ENCODE data around the gene SCAPER. TPM values are rescaled to one million over a fixed set of nuclear protein-coding genes. Genes with fewer than 3 reads are reported as not detected.

The SCAPER gene
- total RNA-seq, 3 donors from 2014 or later = 19.5 to 49.8 (median 28.5) TPM

DNA sequence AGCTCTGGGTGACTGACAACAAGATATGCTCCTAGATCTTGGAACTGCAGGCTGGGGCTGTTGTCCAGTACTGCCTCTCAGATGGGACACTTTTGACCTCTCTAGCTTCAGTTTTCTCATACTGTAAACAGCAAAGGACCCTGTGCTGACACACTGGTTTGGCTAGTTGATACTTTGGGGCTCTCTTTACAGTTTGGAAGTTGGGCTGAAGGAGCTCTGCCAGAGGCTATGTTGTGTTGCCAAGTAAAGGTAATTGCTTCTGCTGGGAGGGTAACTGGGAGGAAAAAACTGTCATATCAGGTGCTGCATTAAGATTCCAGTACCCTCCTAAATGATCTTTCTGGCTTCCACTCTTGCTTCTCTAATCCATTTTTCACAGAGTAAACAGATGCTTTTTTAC is 514.6 kb downstream of the SCAPER start:
- no peaks in the 10 kb centered on the region for H3K27me3 ChIP-seq
- intact Hi-C loops (cut with DNase I; ENCODE audit: low total_unique reads) = no loop called here
- H3K9me3 ChIP-seq = no peaks in the 10 kb centered on the region
- no peak overlapping the region for H3K4me3 ChIP-seq
- DNase-seq (ENCODE audit: low spot score in 2 of 2) = no peak
- H3K27ac ChIP-seq = no peak overlapping the region
- no peak for TF ChIP-seq POLR2AphosphoS5 (IDR thresholded peaks at IDR 0.05)
- TF ChIP-seq, protein P1, sequence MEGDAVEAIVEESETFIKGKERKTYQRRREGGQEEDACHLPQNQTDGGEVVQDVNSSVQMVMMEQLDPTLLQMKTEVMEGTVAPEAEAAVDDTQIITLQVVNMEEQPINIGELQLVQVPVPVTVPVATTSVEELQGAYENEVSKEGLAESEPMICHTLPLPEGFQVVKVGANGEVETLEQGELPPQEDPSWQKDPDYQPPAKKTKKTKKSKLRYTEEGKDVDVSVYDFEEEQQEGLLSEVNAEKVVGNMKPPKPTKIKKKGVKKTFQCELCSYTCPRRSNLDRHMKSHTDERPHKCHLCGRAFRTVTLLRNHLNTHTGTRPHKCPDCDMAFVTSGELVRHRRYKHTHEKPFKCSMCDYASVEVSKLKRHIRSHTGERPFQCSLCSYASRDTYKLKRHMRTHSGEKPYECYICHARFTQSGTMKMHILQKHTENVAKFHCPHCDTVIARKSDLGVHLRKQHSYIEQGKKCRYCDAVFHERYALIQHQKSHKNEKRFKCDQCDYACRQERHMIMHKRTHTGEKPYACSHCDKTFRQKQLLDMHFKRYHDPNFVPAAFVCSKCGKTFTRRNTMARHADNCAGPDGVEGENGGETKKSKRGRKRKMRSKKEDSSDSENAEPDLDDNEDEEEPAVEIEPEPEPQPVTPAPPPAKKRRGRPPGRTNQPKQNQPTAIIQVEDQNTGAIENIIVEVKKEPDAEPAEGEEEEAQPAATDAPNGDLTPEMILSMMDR (IDR thresholded peaks at IDR 0.05) = no peak
- TF ChIP-seq POLR2A (IDR thresholded peaks at IDR 0.05) = no peak
- no peaks in the 10 kb centered on the region for H3K4me1 ChIP-seq
- H3K36me3 ChIP-seq = no peaks in the 10 kb centered on the region

DNA sequence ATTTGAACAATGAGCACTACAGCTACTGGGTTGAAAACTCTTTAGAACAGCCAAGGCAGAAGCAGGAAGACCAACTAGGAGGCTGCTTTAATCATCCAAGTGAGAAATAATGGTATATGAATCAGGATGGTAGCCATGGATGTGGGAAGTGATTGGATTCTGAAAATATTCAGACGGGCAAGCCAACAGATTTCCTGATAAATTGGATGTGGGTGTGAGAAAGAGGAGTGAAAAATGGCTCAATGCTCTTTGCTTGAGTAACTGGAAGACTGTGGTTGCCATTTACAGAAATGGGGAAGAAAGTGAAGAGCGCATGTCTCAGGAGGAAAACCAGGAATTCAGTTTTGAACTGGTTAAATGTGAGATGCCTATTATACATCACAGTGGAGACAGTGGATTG is 518.2 kb downstream of the SCAPER start:
- H3K27ac ChIP-seq = no peak overlapping the region
- H3K4me1 ChIP-seq = no peaks in the 10 kb centered on the region
- TF ChIP-seq, protein P1 (IDR thresholded peaks at IDR 0.05) = no peak
- no peak for TF ChIP-seq POLR2AphosphoS5 (IDR thresholded peaks at IDR 0.05)
- no peak for TF ChIP-seq POLR2A (IDR thresholded peaks at IDR 0.05)
- no peaks in the 10 kb centered on the region for H3K36me3 ChIP-seq
- intact Hi-C loops (cut with DNase I; ENCODE audit: low total_unique reads) = no loop called here
- no peak for DNase-seq (ENCODE audit: low spot score in 2 of 2)
- no peaks in the 10 kb centered on the region for H3K27me3 ChIP-seq
- no peaks in the 10 kb centered on the region for H3K9me3 ChIP-seq
- H3K4me3 ChIP-seq = no peak overlapping the region

DNA sequence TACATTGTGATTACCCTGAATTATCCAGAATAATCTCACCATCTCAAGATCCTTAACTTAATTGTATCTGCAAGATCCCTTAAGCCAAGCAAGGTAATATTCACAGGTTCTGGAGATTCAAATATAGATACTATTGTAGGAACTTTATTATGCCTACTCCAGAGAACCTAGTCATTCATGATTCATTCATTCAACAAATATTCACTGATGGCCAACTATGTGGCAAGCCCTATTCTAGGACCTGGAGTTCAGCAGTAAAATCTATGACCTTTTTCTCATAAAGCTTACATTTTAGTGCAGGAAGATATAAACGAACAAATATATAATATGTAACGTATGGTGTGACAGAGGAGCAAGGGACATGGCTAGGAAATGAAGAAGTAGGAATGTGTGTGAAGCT is 519.0 kb downstream of the SCAPER start:
- Histone ChIP-seq H3K9me3 (no peaks in the 10 kb centered on the region), H3K27me3 (no peaks in the 10 kb centered on the region), H3K27ac (no peak overlapping the region), H3K4me1 (no peaks in the 10 kb centered on the region), H3K36me3 (no peaks in the 10 kb centered on the region), H3K4me3 (no peak overlapping the region)
- TF ChIP-seq POLR2A (IDR thresholded peaks at IDR 0.05) (no peak), POLR2AphosphoS5 (IDR thresholded peaks at IDR 0.05) (no peak)
- TF ChIP-seq, protein P1 (IDR thresholded peaks at IDR 0.05) = no peak
- DNase-seq (ENCODE audit: low spot score in 2 of 2) = no peak
- intact Hi-C loops (cut with DNase I; ENCODE audit: low total_unique reads) = no loop called here

GRCh38 chr15:76384409-76384808 is 520.7 kb downstream of the SCAPER start:
- no peaks in the 10 kb centered on the region for H3K4me1 ChIP-seq
- no peak for DNase-seq (ENCODE audit: low spot score in 2 of 2)
- H3K27me3 ChIP-seq = no peaks in the 10 kb centered on the region
- H3K4me3 ChIP-seq = no peak overlapping the region
- no peak overlapping the region for H3K27ac ChIP-seq
- TF ChIP-seq POLR2A (IDR thresholded peaks at IDR 0.05) = no peak
- TF ChIP-seq, protein P1 (IDR thresholded peaks at IDR 0.05) = no peak
- no peak for TF ChIP-seq POLR2AphosphoS5 (IDR thresholded peaks at IDR 0.05)
- intact Hi-C loops (cut with DNase I; ENCODE audit: low total_unique reads) = no loop called here
- no peaks in the 10 kb centered on the region for H3K36me3 ChIP-seq
- no peaks in the 10 kb centered on the region for H3K9me3 ChIP-seq

DNA sequence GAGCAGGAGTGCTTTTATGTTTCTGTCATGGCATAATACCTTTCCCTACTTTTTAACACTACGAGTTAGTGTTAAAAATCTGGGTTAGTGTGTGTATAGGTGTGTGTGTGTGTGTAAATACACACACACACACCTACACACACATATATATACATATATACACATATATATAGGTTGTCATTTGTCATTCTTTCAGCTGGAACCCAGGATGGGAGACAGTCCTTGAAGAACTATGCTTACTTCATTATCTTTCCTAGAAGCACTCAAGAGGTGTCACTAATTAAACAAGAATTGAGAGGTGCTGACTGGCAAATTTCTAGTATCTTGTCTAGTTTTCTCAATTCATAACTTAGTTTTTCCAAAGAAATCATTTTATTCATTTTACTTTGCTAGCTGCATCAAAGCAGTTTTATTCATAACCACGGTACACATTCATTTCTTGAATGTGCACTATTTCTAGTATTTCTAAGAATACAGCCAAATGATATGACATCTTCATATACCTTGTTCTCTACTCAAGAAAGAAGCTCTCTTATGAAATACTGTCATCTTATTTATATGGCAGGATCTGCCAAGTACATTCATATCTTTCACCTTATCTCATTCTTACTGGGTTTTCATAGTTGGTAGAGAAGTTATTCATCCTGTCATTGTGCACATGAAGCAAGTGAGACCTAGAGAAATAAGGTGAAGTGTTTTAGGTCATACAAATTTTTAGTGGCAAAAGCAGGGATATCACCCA is 522.0 kb downstream of the SCAPER start:
- Histone ChIP-seq H3K4me3 (no peak overlapping the region), H3K36me3 (no peaks in the 10 kb centered on the region), H3K27ac (no peak overlapping the region), H3K9me3 (no peaks in the 10 kb centered on the region), H3K4me1 (no peaks in the 10 kb centered on the region), H3K27me3 (no peaks in the 10 kb centered on the region)
- intact Hi-C loops (cut with DNase I; ENCODE audit: low total_unique reads) = no loop called here
- DNase-seq (ENCODE audit: low spot score in 2 of 2) = no peak
- TF ChIP-seq POLR2AphosphoS5 (IDR thresholded peaks at IDR 0.05) = no peak
- TF ChIP-seq POLR2A (IDR thresholded peaks at IDR 0.05) = no peak

Measured in breast epithelium (tissue), 4 donors.